B cell (primary cell): Measurements from ENCODE around the gene GUCA1A. TPM values are rescaled to one million over a fixed set of nuclear protein-coding genes. Genes with fewer than 3 reads are reported as not detected.

Experiments used
- ATAC-seq: fragments of 200-7000 bp; cut with Tn5 transposase; one replicate; pipeline ENCODE4 v1.10.0; 2021; ENCODE audit warnings: low read depth, mild to moderate bottlenecking, moderate number of reproducible peaks, moderate library complexity
- CTCF ChIA-PET: fragments of 350-600 bp; sonication (Branson Sonifier 250); formaldehyde crosslinking; loops from one replicate; lab custom pipeline; 2021; ENCODE audit warnings: antibody characterized with exemption, inconsistent platforms; lab: Charles Lee
- POLR2A ChIA-PET: fragments of 350-600 bp; sonication (Branson Sonifier 250); formaldehyde crosslinking; loops from one replicate; lab custom pipeline; 2021; ENCODE audit warnings: antibody characterized with exemption; lab: Charles Lee
- DNase-seq: peaks from one replicate; pipeline ENCODE4 v3.0.0; 2013
- H2AFZ ChIP-seq: 2 replicates; pipeline ENCODE4 v1.6.1; 2012; ENCODE audit warnings: mild to moderate bottlenecking, low read depth, low read length; ENCODE audit not compliant: insufficient read depth, poor library complexity, severe bottlenecking
- H3K27ac ChIP-seq, 2 donors: 1 replicate in 1 of 2; 2 replicates in 1 of 2; pipeline ENCODE4 v1.5.1; 2012 to 2013; ENCODE audit warnings: low read length in 2 of 2, mild to moderate bottlenecking in 2 of 2, moderate library complexity in 1 of 2
- H3K27me3 ChIP-seq, 4 experiments: fragments of 200-600 bp in 1 of 4; sonication (generic) in 1 of 4; replicated peaks in 1 of 4; 1 replicate in 2 of 4; 2 replicates in 2 of 4; pipeline versions ENCODE4 v1.6.1 to v1.7.0; 2013 to 2016; ENCODE audit warnings: low read length in 3 of 4, mild to moderate bottlenecking in 2 of 4, mixed read lengths in 1 of 4, moderate library complexity in 1 of 4; ENCODE audit not compliant: insufficient read depth in 4 of 4, control insufficient read depth in 3 of 4; ENCODE audit errors: control extremely low read depth in 1 of 4
- H3K36me3 ChIP-seq, 2 experiments: replicated peaks in 1 of 2; 1 replicate in 1 of 2; 2 replicates in 1 of 2; pipeline versions ENCODE4 v1.6.1 to v1.7.1; 2013; ENCODE audit warnings: low read length in 1 of 2; ENCODE audit not compliant: insufficient read depth in 2 of 2, control insufficient read depth in 1 of 2; ENCODE audit errors: control extremely low read depth in 1 of 2, extremely low read depth in 1 of 2
- H3K4me1 ChIP-seq, 2 donors: fragments of 200-600 bp in 1 of 2; sonication (generic) in 1 of 2; 1 replicate in 1 of 2; 2 replicates in 1 of 2; pipeline versions ENCODE4 v1.5.1 to v1.6.1; 2013 to 2017; ENCODE audit warnings: low read length in 2 of 2; ENCODE audit not compliant: control insufficient read depth in 2 of 2, insufficient read depth in 2 of 2
- H3K4me2 ChIP-seq: replicated peaks from 2 replicates; pipeline ENCODE3; 2012; ENCODE audit warnings: mild to moderate bottlenecking, low read depth, low read length; ENCODE audit not compliant: poor library complexity, severe bottlenecking
- H3K4me3 ChIP-seq, 5 experiments: fragments of 200-600 bp in 1 of 5; sonication (generic) in 1 of 5; 1 replicate in 3 of 5; 2 replicates in 2 of 5; pipeline versions ENCODE4 v1.5.1 to v1.7.0; 2011 to 2016; ENCODE audit warnings: low read length in 4 of 5, mild to moderate bottlenecking in 4 of 5, low read depth in 2 of 5, control low read depth in 1 of 5, moderate library complexity in 1 of 5; ENCODE audit not compliant: insufficient read depth in 1 of 5; ENCODE audit errors: control extremely low read depth in 1 of 5, extremely low read depth in 1 of 5
- H3K79me2 ChIP-seq: fragments of 200-600 bp; sonication (generic); one replicate; pipeline ENCODE4 v1.6.0; 2016; ENCODE audit warnings: low read length; ENCODE audit not compliant: control insufficient read depth, insufficient read depth
- H3K9ac ChIP-seq: fragments of 200-600 bp; sonication (generic); 2 replicates; pipeline ENCODE4 v1.6.1; 2017; ENCODE audit warnings: mild to moderate bottlenecking, low read length, moderate library complexity
- H3K9me3 ChIP-seq, 3 donors: one replicate each; pipeline versions ENCODE4 v1.6.1 to v1.7.1; 2013; ENCODE audit warnings: low read length in 2 of 3; ENCODE audit not compliant: control insufficient read depth in 2 of 3, insufficient read depth in 1 of 3; ENCODE audit errors: control extremely low read depth in 1 of 3
- H4K20me1 ChIP-seq: 2 replicates; pipeline ENCODE4 v1.6.0; 2012; ENCODE audit warnings: mild to moderate bottlenecking, low read length; ENCODE audit not compliant: insufficient read depth, control insufficient read depth, poor library complexity, severe bottlenecking
- H3K27ac Mint-ChIP-seq: one replicate; pipeline ENCODE4 v1.8.0; 2021; ENCODE audit warnings: mixed read lengths
- H3K27me3 Mint-ChIP-seq: one replicate; pipeline ENCODE4 v1.8.0; 2021; ENCODE audit warnings: mixed read lengths
- H3K4me1 Mint-ChIP-seq: one replicate; pipeline ENCODE4 v1.8.0; 2021; ENCODE audit warnings: mixed read lengths
- H3K4me3 Mint-ChIP-seq: one replicate; pipeline ENCODE4 v1.8.0; 2021; ENCODE audit warnings: mixed read lengths
- H3K9me3 Mint-ChIP-seq: one replicate; pipeline ENCODE4 v1.8.0; 2022; ENCODE audit warnings: mixed read lengths; ENCODE audit not compliant: insufficient read depth
- CTCF ChIP-seq: fragments of 200-600 bp; IDR thresholded peaks from one replicate; pipeline ENCODE4 v1.8.0; 2022; ENCODE audit warnings: antibody characterized with exemption, mild to moderate bottlenecking
- EZH2 ChIP-seq: IDR thresholded peaks from 2 replicates; pipeline ENCODE4 v1.6.1; 2012; ENCODE audit warnings: borderline replicate concordance, low read depth, mild to moderate bottlenecking, moderate library complexity, low read length; ENCODE audit not compliant: insufficient read depth, poor library complexity, severe bottlenecking
- WGBS: methylation state at CpG from one replicate; pipeline ENCODE4 v1.1.5; 2013; ENCODE audit warnings: missing lambda C conversion rate; ENCODE audit not compliant: insufficient coverage; 5-methylcytosine and 5-hydroxymethylcytosine counted together
- intact Hi-C: fragments of 100-400 bp; cut with micrococcal nuclease; formaldehyde crosslinking; loops from one replicate; pipeline ENCODE4 v1.10.0; 2022
- polyA plus RNA-seq: library from polyadenylated mRNA; depleted of rRNA; stranded (reverse); fragments of >200 nt; gene quantifications from 2 replicates; pipeline ENCODE4 v1.2.3, GENCODE V29; 2012
- total RNA-seq, 2 donors: library from RNA; stranded (reverse); fragments of 120-200 nt in 1 of 2; gene quantifications; 1 replicate in 1 of 2; 2 replicates in 1 of 2; pipeline versions ENCODE4 v1.2.3 to v1.2.4, GENCODE V29; 2013 to 2022

Gene GUCA1A
- total and polyA plus RNA-seq, 2 donors (not counting 1 experiment from before 2014, with no cell fraction given), result not detected

GRCh38 chr6:42153921-42154320 lies 19.2 kb upstream of the GUCA1A start:
- POLR2A ChIA-PET, result no interaction called here

More at GRCh38 chr6:42153921-42154320, 19.2 kb upstream of the GUCA1A start:
- TF ChIP-seq CTCF (no peak), EZH2 (no peak)
- Histone ChIP-seq H3K79me2 (no peaks in the 10 kb centered on the region), H3K9me3 (no peaks in the 10 kb centered on the region), H3K4me2 (no peak overlapping the region), H3K36me3 (no peaks in the 10 kb centered on the region), H4K20me1 (no peaks in the 10 kb centered on the region), H3K4me3 (no peak overlapping the region), H3K27me3 (peaks cover 0 to 4% (median 0%) of the 10 kb centered on the region in 4 experiments), H3K4me1 (no peaks in the 10 kb centered on the region), H3K9ac (no peak overlapping the region), H2AFZ (no peak overlapping the region), H3K27ac (no peak overlapping the region)
- ATAC-seq (no peak), DNase-seq (no peak)
- no peak overlapping the region for H3K4me3 Mint-ChIP-seq
- CTCF ChIA-PET, result no interaction called here
- no peaks in the 10 kb centered on the region for H3K4me1 Mint-ChIP-seq
- no peaks in the 10 kb centered on the region for H3K9me3 Mint-ChIP-seq
- 96% methylated on average over 3 of the region's 5 CpGs for WGBS
- intact Hi-C loops, result no loop called here
- H3K27me3 Mint-ChIP-seq, result peaks cover 6% of the 10 kb centered on the region
- no peak overlapping the region for H3K27ac Mint-ChIP-seq
